Fibroblast of lung (primary cell): ENCODE results near the gene POP4. TPM values are rescaled to one million over a fixed set of nuclear protein-coding genes. Genes with fewer than 3 reads are reported as not detected.

ENCODE experiments used
- DNase-seq, 2 donors: peaks; one replicate each; pipeline versions ENCODE4 v3.0.0 to v3.0.0-alpha.2; 2010; ENCODE audit warnings: low read depth in 2 of 2
- H2AFZ ChIP-seq: 2 replicates; pipeline ENCODE4 v1.5.1; 2012; ENCODE audit warnings: low read length, control low read depth, inconsistent platforms
- H3K27ac ChIP-seq: 2 replicates; pipeline ENCODE4 v1.5.1; 2011; ENCODE audit warnings: low read length, control low read depth; ENCODE audit not compliant: insufficient read depth
- H3K27me3 ChIP-seq: 2 replicates; pipeline ENCODE4 v1.5.1; 2011; ENCODE audit warnings: mild to moderate bottlenecking, low read length; ENCODE audit not compliant: control insufficient read depth, insufficient read depth
- H3K36me3 ChIP-seq: 2 replicates; pipeline ENCODE4 v1.5.1; 2011; ENCODE audit warnings: low read length; ENCODE audit not compliant: control insufficient read depth, insufficient read depth
- H3K4me1 ChIP-seq: 2 replicates; pipeline ENCODE4 v1.5.1; 2011; ENCODE audit warnings: low read length; ENCODE audit not compliant: control insufficient read depth, insufficient read depth; ENCODE audit errors: extremely low read depth
- H3K4me2 ChIP-seq: 2 replicates; pipeline ENCODE4 v1.5.1; 2011; ENCODE audit warnings: low read length, control low read depth; ENCODE audit not compliant: insufficient read depth; ENCODE audit errors: extremely low read depth
- H3K4me3 ChIP-seq, 4 experiments: fragments of 200-600 bp in 1 of 4; sonication (generic) in 1 of 4; replicated peaks in 1 of 4; 2 replicates each; pipeline ENCODE4 v1.5.1; 2011 to 2016; ENCODE audit warnings: low read length in 4 of 4, low read depth in 3 of 4, mild to moderate bottlenecking in 3 of 4, control low read depth in 2 of 4, inconsistent platforms in 1 of 4, mixed read lengths in 1 of 4; ENCODE audit not compliant: insufficient read depth in 1 of 4; ENCODE audit errors: control extremely low read depth in 1 of 4
- H3K79me2 ChIP-seq: 2 replicates; pipeline ENCODE4 v1.5.1; 2012; ENCODE audit warnings: mild to moderate bottlenecking, low read length, inconsistent platforms; ENCODE audit not compliant: control insufficient read depth, insufficient read depth
- H3K9ac ChIP-seq: 2 replicates; pipeline ENCODE4 v1.5.1; 2011; ENCODE audit warnings: mild to moderate bottlenecking, low read length, control low read depth; ENCODE audit not compliant: insufficient read depth
- H3K9me3 ChIP-seq: 2 replicates; pipeline ENCODE4 v1.5.1; 2012; ENCODE audit warnings: low read depth, low read length; ENCODE audit not compliant: control insufficient read depth, insufficient read depth
- H4K20me1 ChIP-seq: 2 replicates; pipeline ENCODE4 v1.5.1; 2011; ENCODE audit warnings: low read length; ENCODE audit not compliant: control insufficient read depth, insufficient read depth; ENCODE audit errors: extremely low read depth
- EZH2 ChIP-seq: IDR thresholded peaks from 2 replicates; pipeline ENCODE4 v1.5.1; 2012; ENCODE audit warnings: low read length, control low read depth, mild to moderate bottlenecking; ENCODE audit errors: missing control alignments
- polyA plus RNA-seq, 2 donors: library from polyadenylated mRNA; depleted of rRNA in 1 of 2; stranded (reverse) in 1 of 2; unstranded in 1 of 2; fragments of >200 nt; gene quantifications; 2 replicates each; pipeline ENCODE4 v1.2.1, GENCODE V29; 2011 to 2012; ENCODE audit warnings: missing spikeins in 1 of 2
- total RNA-seq: library from RNA; depleted of rRNA; stranded (reverse); fragments of >200 nt; gene quantifications from 2 replicates; pipeline ENCODE4 v1.2.1, GENCODE V29; 2014
- TF ChIP-seq, protein P1 (sequence below), 2 donors: IDR thresholded peaks in 1 of 2; conservative IDR thresholded peaks in 1 of 2; 1 replicate in 1 of 2; 2 replicates in 1 of 2; pipeline ENCODE4 v1.5.1; 2011 to 2012; ENCODE audit warnings: low read length in 2 of 2, control low read depth in 1 of 2, inconsistent platforms in 1 of 2, low read depth in 1 of 2, mild to moderate bottlenecking in 1 of 2

POP4 gene
- total and polyA plus RNA-seq, 2 donors (not counting 1 experiment from before 2014, with no cell fraction given): 77.1 to 102 TPM

DNA sequence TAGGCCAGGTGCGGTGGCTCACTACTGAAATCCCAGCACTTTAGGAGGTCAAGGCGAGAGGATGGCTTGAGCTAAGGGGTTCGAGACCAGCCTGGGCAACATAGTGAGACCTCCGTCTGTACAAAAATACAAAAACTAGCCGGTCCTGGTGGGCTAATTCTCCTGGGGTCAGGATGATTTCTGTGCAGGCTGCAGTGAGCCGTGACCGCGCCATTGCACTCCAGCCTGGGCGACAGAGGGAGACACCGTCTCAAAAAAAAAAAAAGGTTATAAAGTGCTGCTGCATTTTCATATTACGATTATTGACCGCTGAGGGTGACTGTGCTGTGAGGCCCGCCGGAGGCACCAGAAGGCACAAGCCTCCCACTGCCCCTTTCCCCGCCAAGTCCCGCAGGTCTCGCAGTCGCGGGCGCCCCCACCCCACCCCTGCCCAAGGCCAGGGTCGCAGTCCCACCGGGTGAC lies 58.7 kb downstream of the POP4 start:
- Histone ChIP-seq H3K4me1 (peaks cover 23% of the 10 kb centered on the region), H3K27ac (peak overlapping the region; percentile 90), H3K4me2 (peak overlapping the region; percentile 79), H3K9ac (no peak overlapping the region), H4K20me1 (no peaks in the 10 kb centered on the region), H3K79me2 (peaks cover 30% of the 10 kb centered on the region), H3K9me3 (no peaks in the 10 kb centered on the region), H3K36me3 (peaks cover 5% of the 10 kb centered on the region), H3K27me3 (no peaks in the 10 kb centered on the region), H3K4me3 (peak overlapping the region in 3 of 4 experiments; percentile 25 to 95 (median 37)), H2AFZ (peak overlapping the region; percentile 37)
- DNase-seq: no peak
- no peak for TF ChIP-seq EZH2
- TF ChIP-seq, protein P1, sequence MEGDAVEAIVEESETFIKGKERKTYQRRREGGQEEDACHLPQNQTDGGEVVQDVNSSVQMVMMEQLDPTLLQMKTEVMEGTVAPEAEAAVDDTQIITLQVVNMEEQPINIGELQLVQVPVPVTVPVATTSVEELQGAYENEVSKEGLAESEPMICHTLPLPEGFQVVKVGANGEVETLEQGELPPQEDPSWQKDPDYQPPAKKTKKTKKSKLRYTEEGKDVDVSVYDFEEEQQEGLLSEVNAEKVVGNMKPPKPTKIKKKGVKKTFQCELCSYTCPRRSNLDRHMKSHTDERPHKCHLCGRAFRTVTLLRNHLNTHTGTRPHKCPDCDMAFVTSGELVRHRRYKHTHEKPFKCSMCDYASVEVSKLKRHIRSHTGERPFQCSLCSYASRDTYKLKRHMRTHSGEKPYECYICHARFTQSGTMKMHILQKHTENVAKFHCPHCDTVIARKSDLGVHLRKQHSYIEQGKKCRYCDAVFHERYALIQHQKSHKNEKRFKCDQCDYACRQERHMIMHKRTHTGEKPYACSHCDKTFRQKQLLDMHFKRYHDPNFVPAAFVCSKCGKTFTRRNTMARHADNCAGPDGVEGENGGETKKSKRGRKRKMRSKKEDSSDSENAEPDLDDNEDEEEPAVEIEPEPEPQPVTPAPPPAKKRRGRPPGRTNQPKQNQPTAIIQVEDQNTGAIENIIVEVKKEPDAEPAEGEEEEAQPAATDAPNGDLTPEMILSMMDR (conservative IDR thresholded peaks at IDR 0.05 in 1 of 2, IDR thresholded peaks at IDR 0.05 in 1 of 2; ENCODE audit: low read depth in 1 of 2, low read length in 2 of 2): no peak

DNA sequence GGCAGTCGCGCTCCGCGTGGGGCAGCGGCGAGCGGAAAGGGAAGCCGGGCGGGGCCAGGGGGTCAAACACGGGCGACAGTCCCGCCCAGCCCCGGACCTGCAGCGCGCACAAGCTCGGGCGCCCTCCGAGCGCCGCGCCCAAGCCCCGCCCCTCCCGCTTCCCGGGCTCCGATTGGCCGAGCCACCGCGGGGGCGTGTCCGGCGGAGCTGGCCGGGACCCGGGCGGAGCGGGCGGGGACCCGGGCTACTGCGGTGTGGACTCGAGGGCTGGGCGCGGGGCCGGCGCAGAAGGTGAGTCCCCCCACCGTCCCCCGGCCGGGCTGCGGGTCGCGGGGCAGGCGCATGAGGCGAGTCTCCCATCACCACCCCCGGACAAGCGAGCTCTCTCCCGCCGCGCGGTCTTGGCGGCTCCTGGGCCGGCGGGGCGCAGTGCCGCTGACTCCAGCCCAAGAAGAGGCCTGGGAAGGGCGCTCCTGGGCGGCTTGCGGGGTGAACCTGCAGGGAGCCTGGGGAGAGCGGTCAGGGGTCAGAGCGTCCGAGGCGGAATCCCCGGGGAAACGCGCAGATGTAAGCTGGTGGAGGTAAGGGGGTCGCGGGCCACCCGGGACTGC lies 59.2 kb downstream of the POP4 start, which contains the start of gene PLEKHF1:
TSS of gene PLEKHF1 (plus strand) at position 247 of the 611 bp plus-strand sequence. CDS start 8,379 bp downstream, outside the sequence.
- Histone ChIP-seq H4K20me1 (no peaks in the 10 kb centered on the region), H3K4me2 (peak within 1 kb of the TSS; percentile 99), H3K36me3 (peaks cover 6% of the 10 kb centered on the region), H2AFZ (peak within 1 kb of the TSS; percentile 67), H3K27ac (peak within 1 kb of the TSS; percentile 90), H3K4me3 (peak within 1 kb of the TSS; percentile 52 to 95 (median 70)), H3K9me3 (no peaks in the 10 kb centered on the region), H3K27me3 (no peaks in the 10 kb centered on the region), H3K4me1 (peaks cover 23% of the 10 kb centered on the region), H3K9ac (peak within 1 kb of the TSS; percentile 63), H3K79me2 (peaks cover 32% of the 10 kb centered on the region)
- no peak for TF ChIP-seq EZH2
- TF ChIP-seq, protein P1 (conservative IDR thresholded peaks at IDR 0.05 in 1 of 2, IDR thresholded peaks at IDR 0.05 in 1 of 2; ENCODE audit: low read depth in 1 of 2, low read length in 2 of 2): no peak
- peak; percentile 62 to 75 for DNase-seq

DNA sequence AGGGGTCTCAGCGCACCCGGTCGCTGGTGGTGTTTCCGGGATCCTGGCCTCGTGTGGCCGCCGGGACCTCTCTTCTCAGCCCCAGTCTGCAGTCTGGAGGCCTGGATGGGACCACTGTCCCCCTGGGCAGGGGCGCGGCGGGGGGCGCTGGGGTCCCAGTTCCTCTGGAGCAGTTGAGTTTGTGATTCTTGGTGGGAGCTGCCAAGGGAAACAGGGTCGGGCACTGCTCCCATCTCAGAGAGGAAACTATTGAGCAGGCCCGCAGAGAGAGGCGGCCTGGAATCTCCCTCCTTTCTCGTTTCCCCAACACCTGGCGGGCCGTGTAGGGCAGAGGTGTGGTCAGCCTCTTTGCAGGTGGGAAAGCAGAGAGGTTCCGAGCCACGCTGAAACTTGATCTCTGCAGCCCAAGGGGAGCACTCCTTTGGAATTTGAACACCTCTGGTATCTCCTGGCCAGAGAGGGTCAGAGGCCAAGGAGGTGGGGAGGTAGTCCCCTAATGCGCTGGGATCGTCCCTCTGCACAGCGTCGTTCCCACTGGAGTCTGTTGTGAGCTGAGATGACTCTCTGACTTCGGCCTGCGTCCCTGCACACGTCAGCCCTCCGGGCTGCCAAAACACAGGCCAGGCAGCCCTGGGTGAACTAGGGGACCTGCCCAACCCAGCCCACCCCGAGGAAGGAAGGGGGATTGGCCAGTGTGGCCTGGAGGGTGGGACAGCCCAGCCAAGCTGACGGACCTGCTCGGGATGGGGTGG lies 59.9 kb downstream of the POP4 start:
- peak overlapping the region; percentile 67 for H2AFZ ChIP-seq
- H3K27me3 ChIP-seq: no peaks in the 10 kb centered on the region
- TF ChIP-seq, protein P1 (conservative IDR thresholded peaks at IDR 0.05 in 1 of 2, IDR thresholded peaks at IDR 0.05 in 1 of 2; ENCODE audit: low read depth in 1 of 2, low read length in 2 of 2): no peak
- H3K9me3 ChIP-seq: no peaks in the 10 kb centered on the region
- no peaks in the 10 kb centered on the region for H4K20me1 ChIP-seq
- H3K36me3 ChIP-seq: peaks cover 7% of the 10 kb centered on the region
- peaks cover 34% of the 10 kb centered on the region for H3K79me2 ChIP-seq
- peak overlapping the region; percentile 52 to 95 (median 70) for H3K4me3 ChIP-seq
- peak; percentile 66 to 80 for DNase-seq
- H3K4me2 ChIP-seq: peak overlapping the region; percentile 99
- peak overlapping the region; percentile 63 for H3K9ac ChIP-seq
- H3K4me1 ChIP-seq: peaks cover 23% of the 10 kb centered on the region
- H3K27ac ChIP-seq: peak overlapping the region; percentile 90
